ENCODE results near the gene MAP3K15.

The MAP3K15 gene

DNA sequence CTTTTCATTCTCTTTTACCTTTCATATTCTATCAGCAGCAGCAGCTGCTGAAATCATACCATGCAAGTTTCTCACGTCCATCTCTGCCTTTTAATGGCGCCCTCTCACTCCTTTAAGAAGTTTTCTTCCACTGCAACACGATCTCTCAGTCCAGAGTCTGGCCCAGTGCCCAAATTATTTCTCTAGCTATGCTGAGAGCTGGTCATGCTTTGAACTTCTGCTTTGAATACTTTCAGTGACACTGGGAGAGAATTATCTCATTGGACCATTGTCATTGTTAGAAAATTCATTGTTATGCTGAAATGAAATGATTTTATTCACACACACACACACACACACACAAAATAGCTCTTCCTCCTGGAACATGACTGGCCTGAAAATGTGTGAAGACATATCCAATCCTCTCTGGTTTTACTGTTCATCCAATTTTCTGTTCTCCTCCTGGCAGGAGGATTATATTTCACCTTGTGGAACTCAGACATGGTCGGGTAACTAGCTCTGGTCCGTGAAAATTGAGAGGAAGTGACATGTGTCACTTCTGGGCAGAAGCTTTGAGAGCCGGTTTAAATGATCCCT is 172.9 kb downstream of the MAP3K15 start:
- DNase-seq: no peak

DNA sequence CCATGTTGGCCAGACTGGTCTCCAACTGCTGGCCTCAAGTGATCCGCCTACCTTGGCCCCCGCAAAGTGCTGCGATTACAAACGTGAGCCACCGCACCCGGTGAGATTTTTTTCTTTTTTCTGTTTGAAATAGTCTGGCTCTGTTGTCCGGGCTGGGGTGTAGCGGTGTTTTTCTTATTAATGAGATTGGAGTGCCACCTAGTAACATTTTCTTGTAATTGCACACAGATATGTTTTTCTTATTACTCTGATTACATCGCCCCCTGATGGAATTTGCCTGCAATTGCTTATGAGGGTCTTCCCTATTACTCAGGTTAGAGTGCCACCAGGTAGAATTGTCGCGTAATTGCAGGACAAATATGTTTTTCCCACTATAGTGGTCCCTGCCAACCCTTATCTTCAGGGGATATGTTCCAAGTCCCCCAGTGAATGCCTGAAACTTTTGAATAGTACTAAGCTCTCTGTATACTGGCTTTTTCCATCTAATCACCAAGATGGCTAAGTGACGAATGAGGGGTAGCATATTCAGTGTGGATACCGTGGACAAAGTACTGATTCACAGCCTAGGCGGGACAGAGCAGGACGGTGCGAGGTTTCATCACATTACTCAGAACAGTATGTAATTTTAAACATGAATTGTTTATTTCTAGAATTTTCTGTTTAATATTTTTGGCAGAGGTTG is 180.2 kb downstream of the MAP3K15 start:
- no peak for DNase-seq

- DNase-seq: no peak
Observed at GRCh38 chrX:19332983-19333382, 182.3 kb downstream of the MAP3K15 start.

- no peak for DNase-seq
Observed at GRCh38 chrX:19331831-19332230, 183.5 kb downstream of the MAP3K15 start.

GRCh38 chrX:19326567-19326966 is 188.7 kb downstream of the MAP3K15 start:
- DNase-seq: no peak

Data from NCI-H226 (cell line).